ENCODE data around the gene SSBP3. TPM values are rescaled to one million over a fixed set of nuclear protein-coding genes. Genes with fewer than 3 reads are reported as not detected.

Gene SSBP3
- total and polyA plus RNA-seq, 4 donors = 7.7 to 24.7 (median 17.3) TPM

- TF ChIP-seq EGR1 (IDR thresholded peaks at IDR 0.05; ENCODE audit: low read depth in 2 of 2) = no peak
- no peak for TF ChIP-seq YY1 (IDR thresholded peaks at IDR 0.05)
- TF ChIP-seq FOXA2 (IDR thresholded peaks at IDR 0.05) = no peak
- no peak for TF ChIP-seq JUND (IDR thresholded peaks at IDR 0.05)
- TF ChIP-seq ATF3 (IDR thresholded peaks at IDR 0.05) = no peak
- no peak for TF ChIP-seq FOXA1 (IDR thresholded peaks at IDR 0.05)
- no peak for TF ChIP-seq CTCF (IDR thresholded peaks at IDR 0.05; ENCODE audit: low read depth, low read length, missing input control)
- TF ChIP-seq NR2F2 (IDR thresholded peaks at IDR 0.05) = no peak
These were observed 160.0 kb downstream of the SSBP3 start (continued) for GRCh38 chr1:54246116-54246721.

GRCh38 chr1:54245501-54245900 lies 160.7 kb downstream of the SSBP3 start:
- no peak for TF ChIP-seq HNF4G (IDR thresholded peaks at IDR 0.05)
- TF ChIP-seq HNF4A (conservative IDR thresholded peaks at IDR 0.05) = no peak
- TF ChIP-seq FOXA1 (IDR thresholded peaks at IDR 0.05) = no peak
- TF ChIP-seq RAD21 (IDR thresholded peaks at IDR 0.05) = no peak
- no peak for TF ChIP-seq NR2F2 (IDR thresholded peaks at IDR 0.05)
- TF ChIP-seq YY1 (IDR thresholded peaks at IDR 0.05) = no peak
- TF ChIP-seq EGR1 (IDR thresholded peaks at IDR 0.05; ENCODE audit: low read depth in 2 of 2) = no peak
- TF ChIP-seq CTCF (IDR thresholded peaks at IDR 0.05; ENCODE audit: low read depth, low read length, missing input control) = no peak
- no peak for TF ChIP-seq REST (IDR thresholded peaks at IDR 0.05)
- no peak for TF ChIP-seq GABPA (IDR thresholded peaks at IDR 0.05 in 1 of 2, conservative IDR thresholded peaks at IDR 0.05 in 1 of 2)
- TF ChIP-seq SP1 (IDR thresholded peaks at IDR 0.05) = no peak
- TF ChIP-seq TAF1 (conservative IDR thresholded peaks at IDR 0.05) = no peak
- TF ChIP-seq RXRA (IDR thresholded peaks at IDR 0.05) = no peak
- TF ChIP-seq ZBTB33 (IDR thresholded peaks at IDR 0.05) = no peak
- no peak overlapping the region for H3K27ac ChIP-seq (ENCODE audit: low read depth in 1 of 2, low read length in 2 of 2)
- no peaks in the 10 kb centered on the region for H3K4me1 ChIP-seq (ENCODE audit: control insufficient read depth in 4 of 4, insufficient read depth in 4 of 4, low read length in 3 of 4)
- H3K9ac ChIP-seq (ENCODE audit: low read depth in 1 of 2, low read length in 2 of 2) = no peak overlapping the region
- H3K9me3 ChIP-seq (ENCODE audit: control insufficient read depth in 4 of 4, low read length in 3 of 4) = no peaks in the 10 kb centered on the region
- no peak overlapping the region for H3K4me3 ChIP-seq (ENCODE audit: low read depth in 1 of 3, low read length in 3 of 3)
- WGBS = 78% methylated on average over 4 of the region's 4 CpGs
- no peaks in the 10 kb centered on the region for H3K27me3 ChIP-seq (ENCODE audit: control insufficient read depth in 4 of 4, insufficient read depth in 4 of 4, low read length in 3 of 4)
- no peak for DNase-seq (ENCODE audit: low spot score)
- peaks cover 0 to 32% (median 3%) of the 10 kb centered on the region in 4 donors for H3K36me3 ChIP-seq (ENCODE audit: control insufficient read depth in 4 of 4, insufficient read depth in 3 of 4, low read depth in 1 of 4, low read length in 3 of 4)

Data from liver (tissue), 9 donors.